Measurements from ENCODE around the gene FGGY.

The FGGY gene

GRCh38 chr1:59690171-59690930, 393.5 kb downstream of the FGGY start:
- H3K9ac ChIP-seq (ENCODE audit: low read length), result no peak overlapping the region
- H3K4me1 ChIP-seq (ENCODE audit: control insufficient read depth, insufficient read depth, low read length), result no peaks in the 10 kb centered on the region
- H3K9me3 ChIP-seq (ENCODE audit: control insufficient read depth, low read length), result no peaks in the 10 kb centered on the region
- H3K27me3 ChIP-seq (ENCODE audit: control insufficient read depth, insufficient read depth, low read length), result no peaks in the 10 kb centered on the region
- H3K4me3 ChIP-seq (ENCODE audit: low read length), result no peak overlapping the region
- H3K36me3 ChIP-seq (ENCODE audit: control insufficient read depth, insufficient read depth, low read length), result no peaks in the 10 kb centered on the region

GRCh38 chr1:59691261-59691660, 394.4 kb downstream of the FGGY start:
- Histone ChIP-seq H3K4me3 (ENCODE audit: low read length) (no peak overlapping the region), H3K4me1 (ENCODE audit: control insufficient read depth, insufficient read depth, low read length) (no peaks in the 10 kb centered on the region), H3K27me3 (ENCODE audit: control insufficient read depth, insufficient read depth, low read length) (no peaks in the 10 kb centered on the region), H3K9me3 (ENCODE audit: control insufficient read depth, low read length) (no peaks in the 10 kb centered on the region), H3K9ac (ENCODE audit: low read length) (no peak overlapping the region), H3K36me3 (ENCODE audit: control insufficient read depth, insufficient read depth, low read length) (no peaks in the 10 kb centered on the region)

GRCh38 chr1:59692591-59692990, 395.7 kb downstream of the FGGY start:
- no peaks in the 10 kb centered on the region for H3K9me3 ChIP-seq (ENCODE audit: control insufficient read depth, low read length)
- H3K36me3 ChIP-seq (ENCODE audit: control insufficient read depth, insufficient read depth, low read length), result no peaks in the 10 kb centered on the region
- H3K27me3 ChIP-seq (ENCODE audit: control insufficient read depth, insufficient read depth, low read length), result no peaks in the 10 kb centered on the region
- no peaks in the 10 kb centered on the region for H3K4me1 ChIP-seq (ENCODE audit: control insufficient read depth, insufficient read depth, low read length)
- no peak overlapping the region for H3K4me3 ChIP-seq (ENCODE audit: low read length)
- H3K9ac ChIP-seq (ENCODE audit: low read length), result no peak overlapping the region

GRCh38 chr1:59693406-59693805, 396.5 kb downstream of the FGGY start:
- H3K27me3 ChIP-seq (ENCODE audit: control insufficient read depth, insufficient read depth, low read length), result no peaks in the 10 kb centered on the region
- no peaks in the 10 kb centered on the region for H3K9me3 ChIP-seq (ENCODE audit: control insufficient read depth, low read length)
- no peak overlapping the region for H3K9ac ChIP-seq (ENCODE audit: low read length)
- no peaks in the 10 kb centered on the region for H3K36me3 ChIP-seq (ENCODE audit: control insufficient read depth, insufficient read depth, low read length)
- H3K4me1 ChIP-seq (ENCODE audit: control insufficient read depth, insufficient read depth, low read length), result no peaks in the 10 kb centered on the region
- no peak overlapping the region for H3K4me3 ChIP-seq (ENCODE audit: low read length)

GRCh38 chr1:59695252-59695651, 398.4 kb downstream of the FGGY start:
- no peaks in the 10 kb centered on the region for H3K9me3 ChIP-seq (ENCODE audit: control insufficient read depth, low read length)
- no peaks in the 10 kb centered on the region for H3K36me3 ChIP-seq (ENCODE audit: control insufficient read depth, insufficient read depth, low read length)
- H3K9ac ChIP-seq (ENCODE audit: low read length), result no peak overlapping the region
- peaks cover 5% of the 10 kb centered on the region for H3K4me1 ChIP-seq (ENCODE audit: control insufficient read depth, insufficient read depth, low read length)
- H3K4me3 ChIP-seq (ENCODE audit: low read length), result no peak overlapping the region
- H3K27me3 ChIP-seq (ENCODE audit: control insufficient read depth, insufficient read depth, low read length), result no peaks in the 10 kb centered on the region

DNA sequence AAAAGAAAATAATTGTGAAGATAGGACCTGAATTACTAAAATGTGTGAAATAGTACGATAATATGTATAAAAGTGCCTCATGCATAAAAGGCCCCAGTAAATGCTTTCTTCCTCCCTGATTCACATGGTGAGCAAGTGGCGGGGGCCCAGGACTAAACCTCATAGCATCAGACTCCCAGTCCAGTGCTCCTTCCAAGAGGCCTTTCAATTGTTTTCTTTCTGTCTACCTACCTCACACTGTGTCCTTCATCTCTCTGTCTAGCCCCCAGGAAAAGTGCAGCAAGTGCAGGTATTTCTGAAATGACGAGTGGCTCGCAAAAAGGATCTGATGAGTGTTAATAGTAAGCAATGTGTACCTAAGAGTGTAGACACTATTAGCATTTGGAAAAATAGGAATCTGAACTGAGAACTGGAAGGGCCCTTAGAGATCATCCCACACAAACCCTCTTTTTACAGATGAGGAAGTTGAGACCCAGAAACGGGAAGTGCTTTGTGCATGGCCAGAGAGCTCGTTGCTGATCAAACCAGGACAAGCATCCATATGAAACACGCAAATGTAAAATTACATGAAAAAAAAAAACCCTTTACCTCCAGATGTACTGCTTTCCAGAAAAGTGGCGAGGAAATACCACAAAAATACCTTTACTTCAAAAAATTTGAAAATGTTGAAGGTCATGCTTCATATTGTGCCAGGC, 399.7 kb downstream of the FGGY start:
- no peaks in the 10 kb centered on the region for H3K36me3 ChIP-seq (ENCODE audit: control insufficient read depth, insufficient read depth, low read length)
- no peak overlapping the region for H3K9ac ChIP-seq (ENCODE audit: low read length)
- H3K4me3 ChIP-seq (ENCODE audit: low read length), result no peak overlapping the region
- H3K9me3 ChIP-seq (ENCODE audit: control insufficient read depth, low read length), result no peaks in the 10 kb centered on the region
- no peaks in the 10 kb centered on the region for H3K27me3 ChIP-seq (ENCODE audit: control insufficient read depth, insufficient read depth, low read length)
- peaks cover 5% of the 10 kb centered on the region for H3K4me1 ChIP-seq (ENCODE audit: control insufficient read depth, insufficient read depth, low read length)

DNA sequence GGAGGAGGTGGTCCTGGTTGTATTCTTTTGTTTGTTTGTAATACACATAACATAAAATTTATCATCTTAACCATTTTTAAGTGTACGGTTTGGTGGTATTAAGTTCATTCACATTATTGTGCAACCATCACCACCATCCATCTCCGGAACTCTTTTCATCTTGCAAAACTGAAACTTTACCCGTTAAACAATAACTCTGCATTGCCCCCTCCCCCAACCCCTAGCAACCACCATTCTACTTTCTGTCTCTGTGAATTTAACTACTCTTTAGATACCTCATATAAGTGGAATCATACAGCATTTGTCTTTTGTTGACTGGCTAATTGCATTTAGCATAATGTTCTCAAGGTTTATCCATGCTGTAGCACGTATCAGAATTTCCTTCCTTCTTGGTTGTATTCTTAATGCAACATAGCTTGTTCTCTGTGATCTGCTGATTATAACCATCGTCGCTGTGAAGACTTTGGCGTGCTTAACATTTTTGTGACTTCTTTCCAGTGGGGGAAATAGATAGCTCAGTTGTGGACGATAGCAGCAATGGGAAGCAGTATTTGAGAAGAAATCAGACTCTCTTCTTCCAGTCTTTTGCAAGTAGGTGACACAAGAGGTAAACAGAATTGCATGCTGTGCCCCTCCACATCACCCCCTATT, 400.4 kb downstream of the FGGY start:
- Histone ChIP-seq H3K9ac (ENCODE audit: low read length) (no peak overlapping the region), H3K4me3 (ENCODE audit: low read length) (no peak overlapping the region), H3K9me3 (ENCODE audit: control insufficient read depth, low read length) (no peaks in the 10 kb centered on the region), H3K36me3 (ENCODE audit: control insufficient read depth, insufficient read depth, low read length) (no peaks in the 10 kb centered on the region), H3K27me3 (ENCODE audit: control insufficient read depth, insufficient read depth, low read length) (no peaks in the 10 kb centered on the region), H3K4me1 (ENCODE audit: control insufficient read depth, insufficient read depth, low read length) (peaks cover 5% of the 10 kb centered on the region)

- Histone ChIP-seq H3K4me1 (ENCODE audit: control insufficient read depth, insufficient read depth, low read length) (peaks cover 5% of the 10 kb centered on the region), H3K9ac (ENCODE audit: low read length) (no peak overlapping the region), H3K27me3 (ENCODE audit: control insufficient read depth, insufficient read depth, low read length) (no peaks in the 10 kb centered on the region), H3K36me3 (ENCODE audit: control insufficient read depth, insufficient read depth, low read length) (no peaks in the 10 kb centered on the region), H3K9me3 (ENCODE audit: control insufficient read depth, low read length) (no peaks in the 10 kb centered on the region), H3K4me3 (ENCODE audit: low read length) (no peak overlapping the region)
Observed at GRCh38 chr1:59698386-59698785, 401.5 kb downstream of the FGGY start.

- Histone ChIP-seq H3K9ac (ENCODE audit: low read length) (no peak overlapping the region), H3K4me1 (ENCODE audit: control insufficient read depth, insufficient read depth, low read length) (peaks cover 5% of the 10 kb centered on the region), H3K36me3 (ENCODE audit: control insufficient read depth, insufficient read depth, low read length) (no peaks in the 10 kb centered on the region), H3K9me3 (ENCODE audit: control insufficient read depth, low read length) (no peaks in the 10 kb centered on the region), H3K27me3 (ENCODE audit: control insufficient read depth, insufficient read depth, low read length) (no peaks in the 10 kb centered on the region), H3K4me3 (ENCODE audit: low read length) (no peak overlapping the region)
Observed at GRCh38 chr1:59699227-59699847, 402.4 kb downstream of the FGGY start.

DNA sequence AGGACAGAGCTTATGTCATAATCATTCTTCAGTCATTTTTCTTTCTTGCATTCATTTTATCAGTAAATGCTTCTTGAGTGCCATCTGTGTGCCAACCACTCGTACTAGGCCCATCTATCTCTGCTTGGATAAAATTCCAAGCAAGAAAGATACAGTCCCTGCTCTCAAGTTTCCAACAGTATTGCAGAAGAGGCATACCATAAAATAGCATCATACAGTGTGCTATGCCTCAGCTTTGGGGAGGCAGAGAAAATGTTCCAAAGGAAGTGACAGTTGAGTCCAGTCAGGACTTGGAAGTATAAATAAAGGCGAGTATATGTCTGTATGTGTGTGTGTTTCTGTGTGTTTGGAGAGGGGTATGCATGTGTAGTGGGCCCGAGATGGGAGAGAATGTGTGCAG, 404.5 kb downstream of the FGGY start:
- H3K9me3 ChIP-seq (ENCODE audit: control insufficient read depth, low read length), result no peaks in the 10 kb centered on the region
- H3K4me1 ChIP-seq (ENCODE audit: control insufficient read depth, insufficient read depth, low read length), result peaks cover 5% of the 10 kb centered on the region
- H3K4me3 ChIP-seq (ENCODE audit: low read length), result no peak overlapping the region

GRCh38 chr1:59703226-59703917, 406.5 kb downstream of the FGGY start:
- Histone ChIP-seq H3K4me1 (ENCODE audit: control insufficient read depth, insufficient read depth, low read length) (peaks cover 5% of the 10 kb centered on the region), H3K36me3 (ENCODE audit: control insufficient read depth, insufficient read depth, low read length) (no peaks in the 10 kb centered on the region), H3K27me3 (ENCODE audit: control insufficient read depth, insufficient read depth, low read length) (no peaks in the 10 kb centered on the region), H3K9ac (ENCODE audit: low read length) (no peak overlapping the region), H3K9me3 (ENCODE audit: control insufficient read depth, low read length) (no peaks in the 10 kb centered on the region), H3K4me3 (ENCODE audit: low read length) (no peak overlapping the region)

More for the DNA sequence above, 404.5 kb downstream of the FGGY start:
- no peaks in the 10 kb centered on the region for H3K27me3 ChIP-seq (ENCODE audit: control insufficient read depth, insufficient read depth, low read length)
- H3K9ac ChIP-seq (ENCODE audit: low read length), result no peak overlapping the region
- no peaks in the 10 kb centered on the region for H3K36me3 ChIP-seq (ENCODE audit: control insufficient read depth, insufficient read depth, low read length)

Measured in mucosa of stomach (tissue), 1 donor.